K562 (cell line): Measurements from ENCODE around the gene SNX30.

Experiments
- CBX2 ChIP-seq: fragments of 200-600 bp; sonication (generic); IDR thresholded peaks from one replicate; pipeline ENCODE4 v1.6.1; 2012; ENCODE audit warnings: mild to moderate bottlenecking, low read length, inconsistent platforms; ENCODE audit not compliant: insufficient read depth, poor library complexity, severe bottlenecking
- CHD4 ChIP-seq: fragments of 200-600 bp; sonication (generic); IDR thresholded peaks from 3 replicates; pipeline ENCODE4 v1.6.1; 2012; ENCODE audit warnings: low read depth, mild to moderate bottlenecking, mixed read lengths, low read length, inconsistent platforms; ENCODE audit not compliant: insufficient read depth, insufficient replicate concordance, poor library complexity, severe bottlenecking
- ZKSCAN8 ChIP-seq: fragments of 200-800 bp; sonication (Bioruptor generic); IDR thresholded peaks from 2 replicates; pipeline ENCODE4 v1.6.1; 2016; ENCODE audit warnings: missing genetic modification characterization, missing compliant biosample characterization

GRCh38 chr9:112860451-112860850, 109.9 kb downstream of the SNX30 start:
- TF ChIP-seq CHD4, result no peak
- no peak for TF ChIP-seq CBX2
- no peak for TF ChIP-seq ZKSCAN8 (CRISPR knock-in tag)
